Activated gamma-delta T cell treated with Interleukin-2 at 50 U/mL for 16 hours (primary cell): ENCODE data around the gene PCBP2.

Source experiments
- DNase-seq: peaks from one replicate; pipeline ENCODE4 v3.0.0-alpha.2; 2020

PCBP2 gene

GRCh38 chr12:53513712-53514410, 62.0 kb downstream of the PCBP2 start:
- DNase-seq, result no peak

- DNase-seq, result no peak
Observed at GRCh38 chr12:53514628-53515290, 62.9 kb downstream of the PCBP2 start.

- DNase-seq, result no peak
Observed at GRCh38 chr12:53515291-53515680, 63.4 kb downstream of the PCBP2 start.

GRCh38 chr12:53516758-53517455, 65.0 kb downstream of the PCBP2 start:
- DNase-seq, result no peak

- DNase-seq, result no peak
Observed at GRCh38 chr12:53518381-53518780, 66.5 kb downstream of the PCBP2 start.

GRCh38 chr12:53523131-53523530, 71.2 kb downstream of the PCBP2 start:
- no peak for DNase-seq

GRCh38 chr12:53524476-53524875, 72.6 kb downstream of the PCBP2 start:
- DNase-seq, result no peak

GRCh38 chr12:53530061-53530460, 78.2 kb downstream of the PCBP2 start:
- no peak for DNase-seq
